Measurements from ENCODE around the gene SSPN.

DNA sequence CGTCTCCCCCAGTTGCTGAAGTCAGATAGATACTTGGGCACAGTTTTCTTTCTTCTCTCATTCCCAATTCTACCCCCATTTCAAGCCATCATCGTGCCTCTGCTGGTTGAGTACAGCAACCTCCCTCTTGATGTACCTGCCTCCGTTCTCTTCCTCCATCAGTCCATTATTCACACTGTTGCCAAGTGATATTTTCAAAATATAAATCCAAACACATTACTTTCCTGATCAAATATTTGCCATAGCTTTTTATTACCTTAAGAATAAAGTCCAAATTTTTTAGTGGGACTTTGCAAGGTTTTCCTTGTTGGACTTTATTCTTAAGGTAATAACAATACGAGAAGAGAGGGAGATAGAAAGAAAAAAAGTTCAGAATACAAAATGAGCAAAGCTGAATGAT is 18.6 kb upstream of the SSPN start:
- TF ChIP-seq POLR2AphosphoS5 (IDR thresholded peaks at IDR 0.05; ENCODE audit: insufficient read depth in 1 of 2, low read depth in 1 of 2) (no peak), POLR2A (IDR thresholded peaks at IDR 0.05) (no peak)
- TF ChIP-seq, protein P1, sequence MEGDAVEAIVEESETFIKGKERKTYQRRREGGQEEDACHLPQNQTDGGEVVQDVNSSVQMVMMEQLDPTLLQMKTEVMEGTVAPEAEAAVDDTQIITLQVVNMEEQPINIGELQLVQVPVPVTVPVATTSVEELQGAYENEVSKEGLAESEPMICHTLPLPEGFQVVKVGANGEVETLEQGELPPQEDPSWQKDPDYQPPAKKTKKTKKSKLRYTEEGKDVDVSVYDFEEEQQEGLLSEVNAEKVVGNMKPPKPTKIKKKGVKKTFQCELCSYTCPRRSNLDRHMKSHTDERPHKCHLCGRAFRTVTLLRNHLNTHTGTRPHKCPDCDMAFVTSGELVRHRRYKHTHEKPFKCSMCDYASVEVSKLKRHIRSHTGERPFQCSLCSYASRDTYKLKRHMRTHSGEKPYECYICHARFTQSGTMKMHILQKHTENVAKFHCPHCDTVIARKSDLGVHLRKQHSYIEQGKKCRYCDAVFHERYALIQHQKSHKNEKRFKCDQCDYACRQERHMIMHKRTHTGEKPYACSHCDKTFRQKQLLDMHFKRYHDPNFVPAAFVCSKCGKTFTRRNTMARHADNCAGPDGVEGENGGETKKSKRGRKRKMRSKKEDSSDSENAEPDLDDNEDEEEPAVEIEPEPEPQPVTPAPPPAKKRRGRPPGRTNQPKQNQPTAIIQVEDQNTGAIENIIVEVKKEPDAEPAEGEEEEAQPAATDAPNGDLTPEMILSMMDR (IDR thresholded peaks at IDR 0.05) = no peak
